ENCODE data around the gene C1orf105. TPM values are rescaled to one million over a fixed set of nuclear protein-coding genes. Genes with fewer than 3 reads are reported as not detected.
A peak's percentile ranks its signal among the peaks of the same experiment; 100 is the strongest.

C1orf105 gene
- total RNA-seq, 1 donor from 2014 or later, result not detected

GRCh38 chr1:172414331-172414730 lies 6.2 kb upstream of the C1orf105 start:
- DNase-seq (ENCODE audit: low spot score in 2 of 2), result no peak
- Histone ChIP-seq H3K27me3 (no peaks in the 10 kb centered on the region), H3K9me3 (no peaks in the 10 kb centered on the region), H3K36me3 (no peaks in the 10 kb centered on the region), H3K4me1 (no peaks in the 10 kb centered on the region), H3K4me3 (no peak overlapping the region), H3K27ac (no peak overlapping the region)
- intact Hi-C loops (cut with DNase I), result no loop called here
- TF ChIP-seq, protein P1, sequence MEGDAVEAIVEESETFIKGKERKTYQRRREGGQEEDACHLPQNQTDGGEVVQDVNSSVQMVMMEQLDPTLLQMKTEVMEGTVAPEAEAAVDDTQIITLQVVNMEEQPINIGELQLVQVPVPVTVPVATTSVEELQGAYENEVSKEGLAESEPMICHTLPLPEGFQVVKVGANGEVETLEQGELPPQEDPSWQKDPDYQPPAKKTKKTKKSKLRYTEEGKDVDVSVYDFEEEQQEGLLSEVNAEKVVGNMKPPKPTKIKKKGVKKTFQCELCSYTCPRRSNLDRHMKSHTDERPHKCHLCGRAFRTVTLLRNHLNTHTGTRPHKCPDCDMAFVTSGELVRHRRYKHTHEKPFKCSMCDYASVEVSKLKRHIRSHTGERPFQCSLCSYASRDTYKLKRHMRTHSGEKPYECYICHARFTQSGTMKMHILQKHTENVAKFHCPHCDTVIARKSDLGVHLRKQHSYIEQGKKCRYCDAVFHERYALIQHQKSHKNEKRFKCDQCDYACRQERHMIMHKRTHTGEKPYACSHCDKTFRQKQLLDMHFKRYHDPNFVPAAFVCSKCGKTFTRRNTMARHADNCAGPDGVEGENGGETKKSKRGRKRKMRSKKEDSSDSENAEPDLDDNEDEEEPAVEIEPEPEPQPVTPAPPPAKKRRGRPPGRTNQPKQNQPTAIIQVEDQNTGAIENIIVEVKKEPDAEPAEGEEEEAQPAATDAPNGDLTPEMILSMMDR (IDR thresholded peaks at IDR 0.05), result no peak

- H3K4me1 ChIP-seq, result no peaks in the 10 kb centered on the region
- intact Hi-C loops (cut with DNase I), result no loop called here
- DNase-seq (ENCODE audit: low spot score in 2 of 2), result no peak
- H3K27ac ChIP-seq, result no peak overlapping the region
- no peaks in the 10 kb centered on the region for H3K27me3 ChIP-seq
- no peak overlapping the region for H3K4me3 ChIP-seq
- TF ChIP-seq, protein P1 (IDR thresholded peaks at IDR 0.05), result no peak
- no peaks in the 10 kb centered on the region for H3K9me3 ChIP-seq
- no peaks in the 10 kb centered on the region for H3K36me3 ChIP-seq
Measured at GRCh38 chr1:172416496-172417035, 3.9 kb upstream of the C1orf105 start.

DNA sequence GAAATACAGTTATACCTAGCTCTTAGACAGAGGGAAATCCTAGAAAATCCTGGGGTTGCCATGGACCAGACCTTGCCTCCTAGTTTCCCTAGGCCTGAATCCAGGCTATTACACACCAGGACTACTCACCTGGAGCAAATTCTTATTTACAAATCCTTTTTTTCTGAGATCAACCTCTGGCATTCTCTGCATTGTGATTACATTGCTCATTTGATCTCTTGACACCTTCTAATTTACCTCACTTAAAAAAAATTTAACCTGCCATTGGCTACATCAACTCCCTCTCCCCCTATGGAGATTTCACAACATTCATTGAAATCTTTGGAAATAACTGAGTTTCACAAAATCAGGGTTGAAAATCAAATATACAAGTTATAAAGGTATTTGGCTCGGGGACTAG lies 2.9 kb upstream of the C1orf105 start:
- H3K4me3 ChIP-seq, result no peak overlapping the region
- TF ChIP-seq, protein P1 (IDR thresholded peaks at IDR 0.05), result no peak
- no peaks in the 10 kb centered on the region for H3K36me3 ChIP-seq
- intact Hi-C loops (cut with DNase I), result no loop called here
- H3K27me3 ChIP-seq, result no peaks in the 10 kb centered on the region
- peaks cover 0 to 10% of the 10 kb centered on the region in 2 donors for H3K4me1 ChIP-seq
- no peak for DNase-seq (ENCODE audit: low spot score in 2 of 2)
- no peaks in the 10 kb centered on the region for H3K9me3 ChIP-seq
- H3K27ac ChIP-seq, result no peak overlapping the region

DNA sequence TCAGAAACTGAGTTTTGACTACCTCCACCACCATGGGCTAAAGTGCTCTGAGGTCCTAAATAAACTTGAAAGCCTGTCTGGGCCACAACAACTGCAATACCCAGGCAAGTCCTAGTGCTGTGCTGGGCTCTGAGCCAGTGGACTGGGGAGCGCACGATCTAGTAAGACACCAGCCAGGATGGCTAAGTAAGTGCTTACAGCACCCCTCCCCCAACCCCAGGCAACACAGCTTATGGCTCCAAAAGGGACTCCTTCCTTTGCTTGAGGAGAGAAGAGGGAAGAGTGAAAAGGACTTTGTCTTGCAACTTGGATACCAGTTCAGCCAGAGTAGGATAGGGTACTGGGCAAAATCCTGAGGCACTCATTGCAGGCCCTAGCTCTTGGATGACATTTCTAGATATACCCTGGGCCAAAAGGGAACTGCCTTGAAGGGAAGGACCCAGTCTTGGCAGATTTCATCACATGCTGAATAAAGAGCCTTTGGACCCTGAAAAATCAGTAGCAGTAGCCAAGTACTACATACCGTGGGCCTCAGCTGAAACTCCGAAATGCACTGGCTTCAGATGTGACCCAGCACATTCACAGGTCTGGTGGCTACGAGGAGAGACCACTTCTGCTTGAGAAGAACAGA lies 1.6 kb downstream of the C1orf105 start:
- Histone ChIP-seq H3K36me3 (no peaks in the 10 kb centered on the region), H3K4me1 (peaks cover 0 to 13% of the 10 kb centered on the region in 2 donors), H3K27ac (peak overlapping the region; percentile 37 to 58), H3K4me3 (no peak overlapping the region), H3K27me3 (no peaks in the 10 kb centered on the region), H3K9me3 (no peaks in the 10 kb centered on the region)
- TF ChIP-seq, protein P1 (IDR thresholded peaks at IDR 0.05), result no peak
- DNase-seq (ENCODE audit: low spot score in 2 of 2), result no peak
- intact Hi-C loops (cut with DNase I), result no loop called here

GRCh38 chr1:172423336-172423735 lies 2.9 kb downstream of the C1orf105 start:
- Histone ChIP-seq H3K9me3 (no peaks in the 10 kb centered on the region), H3K4me3 (no peak overlapping the region), H3K27ac (no peak overlapping the region), H3K27me3 (no peaks in the 10 kb centered on the region), H3K4me1 (peaks cover 0 to 13% of the 10 kb centered on the region in 2 donors), H3K36me3 (no peaks in the 10 kb centered on the region)
- no peak for DNase-seq (ENCODE audit: low spot score in 2 of 2)
- intact Hi-C loops (cut with DNase I), result no loop called here
- TF ChIP-seq, protein P1 (IDR thresholded peaks at IDR 0.05), result no peak

All from ascending aorta (tissue), 2 donors.